Esophagus muscularis mucosa (tissue), 4 donors: ENCODE results near the gene KANK4.

Source experiments
- EP300 ChIP-seq: sonication (generic); formaldehyde crosslinking; IDR thresholded peaks from one replicate; pipeline ENCODE4 v1.6.1; 2017; ENCODE audit warnings: antibody characterized with exemption
- POLR2A ChIP-seq: fragments of 450-650 bp; IDR thresholded peaks from one replicate; pipeline ENCODE4 v1.6.1; 2017; ENCODE audit warnings: antibody characterized with exemption, moderate library complexity, mild to moderate bottlenecking, low read depth
- POLR2AphosphoS5 ChIP-seq, 2 donors: sonication (generic); formaldehyde crosslinking; IDR thresholded peaks; one replicate each; pipeline ENCODE4 v1.6.1; 2017; ENCODE audit warnings: antibody characterized with exemption in 2 of 2
- TF ChIP-seq, protein P1 (sequence below), 3 experiments: fragments of 200-600 bp in 2 of 3; fragments of 450-650 bp in 1 of 3; sonication (generic) in 2 of 3; IDR thresholded peaks; one replicate each; pipeline ENCODE4 v1.5.1; 2017 to 2019; ENCODE audit warnings: antibody characterized with exemption in 3 of 3, mild to moderate bottlenecking in 2 of 3, moderate library complexity in 1 of 3

DNA sequence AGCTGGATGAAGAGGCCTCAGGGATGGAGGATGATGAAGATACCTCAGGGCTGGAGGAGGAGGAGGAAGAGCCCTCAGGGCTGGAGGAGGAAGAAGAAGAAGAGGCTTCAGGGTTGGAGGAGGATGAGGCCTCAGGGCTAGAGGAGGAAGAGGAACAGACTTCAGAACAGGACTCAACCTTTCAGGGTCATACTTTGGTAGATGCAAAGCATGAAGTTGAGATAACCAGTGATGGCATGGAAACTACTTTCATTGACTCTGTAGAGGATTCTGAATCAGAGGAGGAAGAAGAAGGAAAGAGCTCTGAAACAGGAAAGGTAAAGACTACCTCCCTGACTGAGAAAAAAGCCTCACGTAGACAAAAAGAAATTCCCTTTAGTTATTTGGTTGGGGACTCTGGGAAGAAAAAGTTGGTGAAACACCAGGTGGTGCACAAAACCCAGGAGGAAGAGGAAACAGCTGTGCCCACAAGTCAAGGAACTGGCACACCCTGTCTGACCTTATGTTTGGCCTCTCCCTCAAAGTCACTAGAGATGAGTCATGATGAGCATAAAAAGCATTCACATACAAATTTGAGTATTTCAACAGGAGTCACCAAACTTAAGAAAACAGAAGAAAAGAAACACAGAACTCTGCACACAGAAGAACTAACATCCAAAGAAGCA is 109.2 kb downstream of the KANK4 start:
- TF ChIP-seq, protein P1, sequence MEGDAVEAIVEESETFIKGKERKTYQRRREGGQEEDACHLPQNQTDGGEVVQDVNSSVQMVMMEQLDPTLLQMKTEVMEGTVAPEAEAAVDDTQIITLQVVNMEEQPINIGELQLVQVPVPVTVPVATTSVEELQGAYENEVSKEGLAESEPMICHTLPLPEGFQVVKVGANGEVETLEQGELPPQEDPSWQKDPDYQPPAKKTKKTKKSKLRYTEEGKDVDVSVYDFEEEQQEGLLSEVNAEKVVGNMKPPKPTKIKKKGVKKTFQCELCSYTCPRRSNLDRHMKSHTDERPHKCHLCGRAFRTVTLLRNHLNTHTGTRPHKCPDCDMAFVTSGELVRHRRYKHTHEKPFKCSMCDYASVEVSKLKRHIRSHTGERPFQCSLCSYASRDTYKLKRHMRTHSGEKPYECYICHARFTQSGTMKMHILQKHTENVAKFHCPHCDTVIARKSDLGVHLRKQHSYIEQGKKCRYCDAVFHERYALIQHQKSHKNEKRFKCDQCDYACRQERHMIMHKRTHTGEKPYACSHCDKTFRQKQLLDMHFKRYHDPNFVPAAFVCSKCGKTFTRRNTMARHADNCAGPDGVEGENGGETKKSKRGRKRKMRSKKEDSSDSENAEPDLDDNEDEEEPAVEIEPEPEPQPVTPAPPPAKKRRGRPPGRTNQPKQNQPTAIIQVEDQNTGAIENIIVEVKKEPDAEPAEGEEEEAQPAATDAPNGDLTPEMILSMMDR (IDR thresholded peaks at IDR 0.05): no peak
- no peak for TF ChIP-seq POLR2A
- TF ChIP-seq POLR2AphosphoS5 (IDR thresholded peaks at IDR 0.05): no peak
- no peak for TF ChIP-seq EP300
